NCI-H82 treated with DMSO at 0.1 percent for 48 hours (cell line): Measurements from ENCODE around the gene ABCD2.
A peak's percentile ranks its signal among the peaks of the same experiment; 100 is the strongest.
"Not testable (repeated sequence)": the region's sequence is repeated elsewhere in the genome, so short reads cannot be mapped to it uniquely, and the experiment has no call there.

Experiments
- DNase-seq: peaks from one replicate; lab custom pipeline; 2025; ENCODE audit not compliant: unreplicated experiment; lab: John Stamatoyannopoulos, UW

Gene ABCD2

GRCh38 chr12:39612250-39612649 is 7.4 kb downstream of the ABCD2 start:
- no peak for DNase-seq

GRCh38 chr12:39611818-39612217 is 7.8 kb downstream of the ABCD2 start:
- no peak for DNase-seq

GRCh38 chr12:39610436-39611025 is 9.1 kb downstream of the ABCD2 start:
- DNase-seq, result no peak

- no peak for DNase-seq
Observed at GRCh38 chr12:39606712-39607423, 12.7 kb downstream of the ABCD2 start.

- DNase-seq, result no peak
Observed at GRCh38 chr12:39605996-39606395, 13.6 kb downstream of the ABCD2 start.

- no peak for DNase-seq
Observed at GRCh38 chr12:39605501-39605900, 14.1 kb downstream of the ABCD2 start.

GRCh38 chr12:39603065-39603464 is 16.5 kb downstream of the ABCD2 start:
- no peak for DNase-seq

- DNase-seq, result not testable (repeated sequence)
Observed at GRCh38 chr12:39601951-39602350, 17.7 kb downstream of the ABCD2 start.

- no peak for DNase-seq
Observed at GRCh38 chr12:39595928-39596327, 23.7 kb downstream of the ABCD2 start.

GRCh38 chr12:39592295-39592694 is 27.3 kb downstream of the ABCD2 start:
- no peak for DNase-seq

GRCh38 chr12:39588348-39588747 is 31.3 kb downstream of the ABCD2 start:
- DNase-seq, result peak; percentile 91

- DNase-seq, result no peak
Observed at GRCh38 chr12:39587225-39587624, 32.4 kb downstream of the ABCD2 start.

GRCh38 chr12:39586816-39587215 is 32.8 kb downstream of the ABCD2 start:
- DNase-seq, result no peak

GRCh38 chr12:39581592-39581991 is 38.0 kb downstream of the ABCD2 start:
- no peak for DNase-seq

GRCh38 chr12:39575498-39575875 is 44.1 kb downstream of the ABCD2 start:
- DNase-seq, result no peak

- no peak for DNase-seq
Observed at GRCh38 chr12:39574785-39575497, 44.7 kb downstream of the ABCD2 start.

GRCh38 chr12:39574378-39574777 is 45.2 kb downstream of the ABCD2 start:
- no peak for DNase-seq

GRCh38 chr12:39573971-39574370 is 45.6 kb downstream of the ABCD2 start:
- no peak for DNase-seq

- DNase-seq, result no peak
Observed at GRCh38 chr12:39572551-39572950, 47.1 kb downstream of the ABCD2 start.

GRCh38 chr12:39571351-39571750 is 48.3 kb downstream of the ABCD2 start:
- DNase-seq, result no peak

GRCh38 chr12:39553476-39553875 is 66.1 kb downstream of the ABCD2 start:
- DNase-seq, result no peak

GRCh38 chr12:39544211-39544610 is 75.4 kb downstream of the ABCD2 start:
- DNase-seq, result not testable (repeated sequence)
